Measurements from ENCODE around the gene LRRTM3. TPM values are rescaled to one million over a fixed set of nuclear protein-coding genes. Genes with fewer than 3 reads are reported as not detected.

The LRRTM3 gene
- total RNA-seq, 1 donor from 2014 or later = 0.05 TPM

DNA sequence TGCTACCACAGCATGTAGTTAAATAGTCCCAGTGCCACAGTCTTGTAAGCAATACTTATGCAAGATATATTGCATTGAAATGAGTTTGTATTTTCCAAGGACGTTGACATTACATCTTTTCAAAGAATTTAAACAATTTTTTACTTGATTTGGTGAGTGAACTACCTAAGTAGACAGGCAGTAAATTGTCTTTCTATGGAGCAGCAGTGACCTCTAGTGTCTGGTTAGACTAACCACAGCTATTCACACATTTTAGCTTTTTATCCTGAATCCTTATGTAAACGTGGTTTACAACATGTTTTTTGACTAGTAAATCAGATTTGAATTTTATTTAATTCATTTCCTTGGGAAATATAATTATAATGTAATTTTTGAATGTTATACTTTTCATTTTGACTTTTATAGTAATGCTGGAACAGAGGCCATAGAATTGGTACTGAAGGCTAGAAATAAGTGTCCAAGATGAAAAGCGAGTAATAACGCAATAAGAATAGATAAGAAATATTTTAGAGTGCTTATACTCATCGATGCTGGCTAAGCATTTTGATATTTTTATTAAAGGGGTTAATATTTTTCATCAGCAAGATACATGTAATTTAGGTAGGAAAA is 5.6 kb downstream of the LRRTM3 start:
- intact Hi-C loops (cut with micrococcal nuclease) = loop anchor here (1.0 kb wide), 2 partner anchors 751 to 849 kb away; no protein-coding TSS in a partner anchor

DNA sequence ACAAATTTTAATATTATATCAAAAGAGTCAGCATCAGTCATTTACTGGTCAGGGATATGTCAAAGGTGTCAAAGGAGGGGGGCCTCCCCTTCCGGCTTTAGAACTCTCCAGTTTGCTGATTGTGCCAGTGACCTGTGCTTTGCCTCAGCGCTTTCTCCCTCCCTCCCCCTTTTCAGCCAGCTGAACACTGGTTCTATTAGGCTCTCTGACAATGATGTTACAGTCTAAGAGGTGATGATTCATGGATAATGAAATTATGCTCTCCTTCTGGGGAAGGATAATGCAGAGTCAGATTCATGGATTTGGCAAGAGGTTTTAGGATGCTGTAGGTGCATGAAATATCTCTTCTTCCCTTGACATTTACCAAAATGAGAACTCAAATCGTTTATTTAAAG is 6.1 kb downstream of the LRRTM3 start:
- intact Hi-C loops (cut with micrococcal nuclease) = loop anchor here (1.0 kb wide), 2 partner anchors 752 to 848 kb away; no protein-coding TSS in a partner anchor

DNA sequence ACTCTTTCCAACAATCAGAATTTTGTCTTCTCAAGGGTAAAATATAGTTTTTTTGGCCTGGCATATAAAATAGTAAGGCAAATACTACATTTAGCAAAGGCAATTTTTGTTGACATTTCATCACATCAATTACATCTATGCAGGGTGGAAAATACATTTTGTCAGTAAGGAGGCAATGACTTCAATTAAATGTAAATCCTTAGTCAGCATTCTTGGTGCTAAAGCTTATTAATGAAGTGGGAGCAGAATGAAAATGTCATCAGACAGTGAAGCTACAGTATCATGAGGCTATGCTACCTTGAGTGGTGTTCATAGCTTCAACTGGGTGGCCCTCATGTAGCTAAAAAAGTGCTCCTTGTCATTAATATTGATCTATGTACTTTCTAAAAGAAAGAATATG is 8.9 kb downstream of the LRRTM3 start:
- intact Hi-C loops (cut with micrococcal nuclease) = no loop called here

DNA sequence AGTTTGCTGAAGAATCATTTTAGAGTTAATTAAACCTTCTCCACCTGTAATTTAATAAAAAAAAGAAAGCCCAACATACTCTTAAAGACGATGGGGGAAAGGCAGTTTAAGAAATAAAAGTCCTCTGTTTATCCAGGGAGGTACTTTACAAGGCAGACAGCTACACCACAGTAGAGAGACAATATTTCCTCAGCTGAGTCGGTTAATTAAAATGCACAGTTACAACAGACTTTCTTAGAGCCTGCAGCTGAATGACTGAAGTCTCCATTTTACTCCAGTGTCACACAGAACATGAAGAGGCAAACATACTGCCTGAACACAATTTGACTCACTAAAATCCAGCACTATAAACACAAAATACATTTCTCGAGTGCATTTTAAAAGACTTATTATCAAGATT is 15.1 kb downstream of the LRRTM3 start:
- intact Hi-C loops (cut with micrococcal nuclease) = no loop called here

DNA sequence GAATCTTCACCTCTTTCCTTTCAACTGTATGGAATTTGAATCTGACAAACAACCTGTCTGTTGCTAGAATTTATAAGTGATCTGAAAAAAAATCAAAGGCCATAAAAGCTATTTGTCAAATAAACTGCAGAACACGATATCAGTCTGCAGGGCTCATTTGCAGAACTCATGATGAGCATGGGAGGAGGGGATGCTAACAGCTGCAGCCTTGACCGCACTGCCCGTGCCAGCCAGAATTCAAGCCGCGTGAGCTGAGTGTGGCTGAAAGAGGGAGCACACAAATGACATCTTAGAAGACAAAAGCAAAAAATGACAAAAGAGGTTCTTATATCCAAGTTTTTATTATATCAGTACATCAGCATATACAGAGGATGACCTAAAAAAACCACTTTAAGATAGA is 15.7 kb downstream of the LRRTM3 start:
- intact Hi-C loops (cut with micrococcal nuclease) = no loop called here

DNA sequence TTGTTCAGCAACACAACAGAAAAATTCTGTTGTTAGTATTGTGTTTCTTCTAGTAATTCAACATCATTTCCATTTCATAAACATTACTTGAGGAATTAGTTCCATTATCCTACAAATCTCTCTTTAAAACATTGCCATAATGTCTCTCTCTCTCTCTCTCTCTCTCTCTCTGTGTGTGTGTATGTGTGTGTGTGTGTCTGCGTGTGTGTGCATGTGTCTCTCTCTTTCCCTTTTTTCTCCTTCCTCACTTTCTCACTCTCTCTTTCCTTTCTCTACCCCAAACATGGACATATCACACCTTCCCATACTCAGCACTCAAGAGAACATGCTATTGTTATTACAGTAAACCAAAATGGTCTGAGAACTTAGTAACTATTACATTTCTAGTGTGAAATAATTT is 16.6 kb downstream of the LRRTM3 start:
- intact Hi-C loops (cut with micrococcal nuclease) = no loop called here

DNA sequence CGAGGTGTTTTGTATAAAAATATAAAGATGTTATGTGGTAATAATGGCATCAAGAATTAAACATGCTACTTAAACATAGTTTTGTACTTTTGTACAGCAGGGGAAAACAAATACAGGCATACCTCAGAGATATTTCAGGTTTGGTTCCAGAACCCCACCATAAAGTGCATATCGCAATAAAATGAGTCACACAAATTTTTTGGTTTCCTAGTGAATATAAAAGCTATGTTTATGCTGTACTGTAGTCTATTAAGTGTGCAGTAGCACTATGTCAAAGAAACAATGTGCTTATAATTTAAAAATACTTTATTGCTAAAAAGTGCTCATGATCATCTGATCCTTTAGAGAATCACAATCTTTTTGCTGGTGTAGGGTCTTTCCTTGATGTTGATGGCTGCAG is 17.8 kb downstream of the LRRTM3 start:
- intact Hi-C loops (cut with micrococcal nuclease) = no loop called here

DNA sequence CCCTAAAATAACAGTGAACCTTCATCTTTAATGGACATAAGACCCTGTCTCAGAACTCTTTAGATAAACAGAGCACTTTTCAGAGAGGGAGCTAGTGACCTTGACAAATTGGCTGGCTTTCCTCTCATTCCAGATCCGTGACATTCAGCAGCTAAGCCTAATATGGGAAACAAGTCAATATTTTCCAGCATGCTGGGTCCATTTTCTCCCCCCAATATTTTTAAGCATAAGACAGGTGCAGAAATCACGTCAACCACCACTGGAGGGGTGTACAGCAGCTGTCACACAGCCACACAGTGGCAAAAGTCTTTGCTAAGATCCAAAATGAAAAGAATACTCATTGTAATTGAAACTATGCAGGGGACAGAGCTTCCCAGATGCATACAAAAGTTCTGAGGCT is 26.1 kb downstream of the LRRTM3 start:
- intact Hi-C loops (cut with micrococcal nuclease) = no loop called here

DNA sequence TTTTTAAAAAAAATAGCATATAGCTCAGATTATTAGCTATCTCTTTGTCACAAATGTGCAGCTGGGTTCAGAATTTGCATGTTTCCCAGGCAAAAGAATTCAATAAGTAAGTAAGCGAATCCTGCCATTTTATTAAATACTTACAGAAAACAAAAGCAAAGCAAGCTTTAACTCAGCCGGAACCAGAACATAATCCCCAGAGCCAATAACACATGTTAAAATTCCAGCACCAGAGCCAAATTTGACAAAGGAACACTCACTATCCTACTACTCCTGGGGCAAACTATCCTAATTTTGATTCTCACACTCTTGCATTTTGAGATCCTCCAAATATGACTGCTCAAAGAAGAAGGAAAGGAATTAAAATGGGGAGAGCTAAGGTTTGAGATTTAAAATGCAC is 32.6 kb downstream of the LRRTM3 start:
- intact Hi-C loops (cut with micrococcal nuclease) = no loop called here

DNA sequence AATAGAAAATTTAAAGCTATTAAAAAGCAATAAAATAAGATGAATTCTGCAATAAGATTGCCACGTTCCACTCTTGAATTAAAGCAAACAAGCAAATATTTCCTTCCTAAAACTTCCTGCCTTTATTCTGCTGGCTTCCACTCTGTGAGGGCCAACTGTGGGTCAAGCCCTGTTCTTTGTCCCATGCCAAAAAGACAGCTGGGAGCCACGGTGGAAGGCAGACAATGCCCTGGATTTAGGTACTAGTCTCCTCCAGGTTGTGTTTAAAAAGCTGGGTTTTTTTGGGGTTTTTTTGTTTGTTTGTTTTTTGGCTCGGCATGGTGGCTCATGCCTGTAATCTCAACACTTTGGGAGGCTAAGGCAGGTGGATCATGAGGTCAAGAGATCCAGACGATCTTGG is 39.1 kb downstream of the LRRTM3 start:
- intact Hi-C loops (cut with micrococcal nuclease) = no loop called here

DNA sequence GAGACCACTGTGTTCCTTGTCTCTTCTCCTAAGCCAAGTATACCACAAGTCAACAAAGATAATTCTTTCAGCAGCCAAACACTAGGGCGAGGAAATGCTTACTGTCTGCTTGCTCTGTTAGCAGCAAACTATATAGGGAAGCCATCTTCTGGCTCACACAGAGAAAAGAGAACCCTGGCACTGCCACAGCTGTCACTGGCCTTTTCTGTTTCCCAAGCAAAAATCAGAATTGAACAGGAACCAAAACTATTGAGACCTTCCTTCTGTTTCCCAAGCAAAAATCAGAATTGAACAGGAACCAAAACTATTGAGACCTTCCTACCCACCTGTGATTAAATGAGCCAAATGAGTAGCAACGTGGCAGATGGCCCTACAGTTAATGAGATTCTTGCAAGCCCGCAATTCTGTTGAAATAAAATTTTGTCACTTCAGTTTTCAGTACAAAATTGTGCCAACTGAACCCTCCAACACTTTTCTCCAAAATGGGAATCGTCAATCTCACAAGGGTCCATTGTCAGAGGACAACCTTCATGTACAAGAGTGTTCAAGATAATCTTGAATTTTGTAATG is 54.5 kb downstream of the LRRTM3 start:
- intact Hi-C loops (cut with micrococcal nuclease) = no loop called here

DNA sequence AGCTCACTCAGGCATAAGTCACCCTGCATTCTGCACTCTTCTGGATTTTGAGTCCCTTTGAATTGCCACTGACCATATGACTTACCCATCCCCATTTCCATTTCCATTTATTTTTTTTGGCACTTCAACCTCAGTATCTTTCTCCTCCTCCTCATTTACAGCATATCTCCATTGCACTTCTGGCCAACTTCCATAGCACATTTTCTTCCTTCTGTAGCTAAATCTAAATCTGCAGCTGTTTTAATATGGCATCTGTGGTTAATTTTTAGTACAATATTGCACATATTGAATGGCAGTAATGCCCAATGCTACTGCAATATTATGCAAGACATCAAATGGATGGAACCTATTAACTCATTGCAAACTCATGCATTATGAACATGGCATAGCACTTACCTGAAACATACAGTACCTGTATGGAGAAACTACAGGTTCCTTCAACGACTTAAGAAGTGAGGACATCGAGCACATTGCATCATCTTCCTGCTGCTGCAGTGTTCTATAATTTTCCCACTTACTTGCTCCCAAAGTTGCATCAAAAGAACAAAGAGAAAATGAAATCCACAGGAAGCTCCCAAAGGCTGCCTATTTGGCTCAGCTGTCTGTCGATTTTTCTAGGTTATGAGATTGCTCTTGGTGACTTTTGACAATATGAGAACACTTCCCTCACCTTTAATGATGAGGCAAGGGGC is 55.7 kb downstream of the LRRTM3 start:
- intact Hi-C loops (cut with micrococcal nuclease) = no loop called here

DNA sequence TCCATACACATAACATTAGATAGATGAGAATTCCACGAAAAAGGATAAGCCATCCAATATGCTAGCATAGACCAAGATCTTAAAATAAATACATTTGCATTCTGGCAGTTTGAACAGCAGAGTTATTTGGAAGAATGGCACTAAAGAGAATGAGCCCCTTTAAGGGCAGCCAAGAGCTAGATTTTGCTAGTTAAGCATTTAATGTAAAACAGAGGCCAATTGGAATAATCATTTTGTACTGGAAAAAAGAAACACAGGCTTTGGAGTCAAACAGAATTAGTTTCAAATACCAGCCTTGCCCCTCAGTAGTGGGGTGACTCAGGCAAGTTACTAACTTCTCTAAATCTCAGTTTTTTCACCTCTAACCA is 56.2 kb downstream of the LRRTM3 start:
- intact Hi-C loops (cut with micrococcal nuclease) = no loop called here

DNA sequence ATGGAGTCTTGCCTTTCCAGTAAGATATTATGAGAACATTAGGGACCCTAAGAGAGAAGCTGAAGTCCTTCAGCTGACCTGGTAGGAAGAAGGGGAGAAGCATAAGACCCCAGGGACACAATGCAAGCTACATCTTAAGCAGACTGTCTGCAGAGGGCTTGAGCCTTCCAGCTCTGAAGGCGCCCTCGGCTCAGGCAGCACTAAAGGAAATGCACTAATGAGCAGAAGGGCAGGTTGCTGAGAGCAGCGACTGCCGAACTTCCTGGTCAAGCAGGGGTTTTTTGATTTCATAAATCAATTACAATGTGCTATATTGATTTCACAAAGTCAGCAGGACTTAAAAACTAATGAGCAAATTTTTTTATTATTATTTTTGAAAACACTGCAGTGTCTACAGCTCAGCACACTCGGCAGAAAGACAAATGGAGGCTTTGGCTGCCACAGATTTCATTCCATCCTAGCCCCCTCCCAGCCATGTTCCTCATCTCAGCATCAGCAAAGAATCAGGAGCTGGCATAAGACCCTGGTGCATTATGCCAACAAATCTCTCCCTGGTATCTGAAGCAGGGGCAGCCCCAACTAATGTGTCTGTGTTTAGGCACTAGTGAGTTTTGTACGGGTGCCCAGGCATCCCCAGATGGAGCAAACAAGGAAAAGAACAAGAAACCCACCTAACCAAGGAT is 57.1 kb downstream of the LRRTM3 start:
- intact Hi-C loops (cut with micrococcal nuclease) = no loop called here

DNA sequence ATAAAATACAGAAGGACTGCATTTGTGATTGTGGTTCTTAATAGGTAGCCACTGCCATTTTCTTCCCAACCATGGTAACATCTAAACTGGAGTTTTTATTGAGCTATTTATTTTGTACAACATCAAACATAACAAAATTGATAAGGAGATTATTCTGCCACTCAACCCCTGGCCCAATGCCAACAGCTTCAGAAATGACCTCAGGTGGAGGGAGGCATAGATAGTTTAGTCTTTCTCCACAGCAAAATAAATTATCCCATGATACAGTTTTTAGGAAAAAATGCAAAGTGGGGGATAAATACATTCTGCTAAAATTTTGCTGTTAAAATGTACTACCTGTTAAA is 57.6 kb downstream of the LRRTM3 start:
- intact Hi-C loops (cut with micrococcal nuclease) = no loop called here

DNA sequence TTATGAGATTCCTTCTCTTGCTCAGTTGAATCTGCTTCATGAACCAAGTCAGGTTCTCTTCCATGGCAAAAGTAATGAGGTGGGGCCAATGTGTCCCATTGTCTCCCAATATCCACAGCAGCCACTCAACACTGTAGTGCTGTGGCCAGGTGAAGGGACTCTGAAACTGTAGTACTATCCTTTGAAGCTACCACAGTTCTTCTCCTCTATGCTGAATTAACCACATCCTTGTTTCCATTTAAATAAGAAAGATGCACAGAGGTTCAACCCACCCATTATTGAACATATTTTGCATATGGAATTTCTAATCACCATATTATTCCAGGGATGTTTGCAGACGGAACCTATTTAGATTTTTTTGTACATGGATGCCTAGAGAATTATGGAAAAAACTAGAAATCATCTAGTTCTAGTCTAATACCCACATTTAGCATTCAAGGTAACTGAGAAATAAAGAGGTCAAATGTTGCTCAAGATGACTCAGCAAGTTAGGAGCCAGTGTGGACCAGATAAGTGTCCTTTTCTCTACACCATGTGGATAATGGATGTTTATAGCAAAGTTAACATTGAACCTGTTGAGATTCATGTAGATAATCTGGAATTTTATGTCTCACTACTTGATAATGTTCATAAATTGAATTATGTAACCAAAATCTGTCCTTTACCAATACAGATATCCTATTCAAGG is 64.5 kb downstream of the LRRTM3 start:
- intact Hi-C loops (cut with micrococcal nuclease) = no loop called here

DNA sequence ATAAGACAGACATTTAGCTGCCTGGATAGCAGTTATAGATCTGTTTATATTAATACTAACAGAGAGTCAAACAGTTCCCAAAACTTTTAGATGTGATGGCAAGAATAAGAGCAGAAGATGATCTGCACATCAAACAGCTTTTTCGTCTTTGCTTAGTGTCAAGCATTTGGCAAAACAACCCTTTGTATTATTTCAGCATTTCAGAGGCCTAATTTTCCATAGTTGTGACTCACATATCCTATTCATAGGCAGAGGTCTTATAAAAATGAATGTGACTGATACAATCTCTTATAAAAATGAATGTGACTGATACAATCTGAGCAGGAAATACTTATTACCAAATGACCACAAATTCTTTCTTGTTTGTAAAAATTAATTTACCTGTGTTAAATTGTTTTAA is 71.2 kb downstream of the LRRTM3 start:
- intact Hi-C loops (cut with micrococcal nuclease) = no loop called here

DNA sequence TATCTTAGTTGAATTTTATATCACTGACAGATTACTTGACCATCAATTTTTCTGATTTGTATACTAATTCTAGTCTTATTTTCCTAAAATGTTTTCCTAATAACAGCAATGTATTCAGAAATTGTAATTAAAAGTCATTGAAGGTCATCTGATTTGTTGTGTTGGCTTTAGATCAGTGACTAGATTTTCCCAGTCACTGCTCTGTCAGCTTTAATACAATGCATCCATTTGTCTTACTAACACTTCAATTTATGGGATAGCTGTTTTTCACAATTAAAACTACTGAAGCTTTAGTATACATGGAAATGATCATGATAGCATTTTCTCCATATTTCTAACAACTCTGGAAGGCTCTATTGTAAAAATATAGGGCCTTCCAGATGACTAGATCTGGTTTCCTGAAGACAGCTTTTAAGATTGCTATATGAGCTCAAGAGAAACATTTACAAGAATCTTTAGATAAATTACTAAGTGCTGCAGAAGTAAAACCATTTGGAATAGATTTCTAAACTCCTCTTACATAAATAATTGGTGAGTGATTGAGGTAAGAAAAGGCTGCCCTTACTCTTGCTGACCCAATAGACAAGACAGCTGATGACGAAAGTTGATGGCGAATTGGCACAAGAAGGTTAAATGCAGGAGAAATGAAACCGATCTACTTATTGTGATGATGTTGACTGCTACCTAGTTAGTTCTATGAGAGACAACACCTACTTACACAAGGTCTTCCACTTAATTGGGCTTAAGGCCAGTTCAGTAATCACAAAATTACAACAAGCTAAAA is 74.1 kb downstream of the LRRTM3 start:
- intact Hi-C loops (cut with micrococcal nuclease) = no loop called here

DNA sequence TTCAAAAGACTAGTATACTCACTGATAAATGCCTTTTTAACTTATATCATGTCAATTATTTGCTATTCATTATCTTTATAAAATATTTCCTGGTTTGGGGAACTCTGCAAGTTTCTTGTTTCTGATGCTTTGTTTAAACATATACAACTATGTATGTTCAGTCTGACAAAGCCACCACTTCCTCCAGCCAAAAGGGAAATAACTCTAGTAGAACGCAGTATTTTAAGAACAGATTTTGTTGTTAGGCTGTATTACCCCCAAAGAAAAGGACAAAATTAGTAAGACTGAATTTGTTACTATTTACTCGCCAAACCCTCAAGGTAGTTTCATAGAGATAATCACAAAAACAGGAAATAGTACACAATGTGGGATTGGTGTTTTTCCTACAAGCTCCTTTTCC is 78.9 kb downstream of the LRRTM3 start:
- intact Hi-C loops (cut with micrococcal nuclease) = no loop called here

DNA sequence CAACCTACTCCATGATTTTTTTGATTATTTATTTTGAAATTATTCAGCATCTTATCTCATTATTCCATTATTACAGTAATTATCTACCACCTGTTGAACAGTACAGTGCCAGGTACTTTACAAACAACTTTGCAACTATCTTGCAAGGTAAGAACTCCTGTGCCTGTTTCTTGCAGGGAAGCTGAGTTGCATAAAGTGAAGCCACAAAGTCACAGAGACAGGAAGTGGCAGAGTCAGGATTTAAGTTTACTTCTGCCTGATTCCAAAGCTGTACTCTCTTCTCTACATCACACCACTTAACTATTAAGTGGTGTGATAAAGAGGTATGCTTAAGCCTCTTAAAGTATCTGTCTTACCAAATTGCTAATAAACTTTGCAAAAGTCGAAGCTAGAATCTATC is 80.1 kb downstream of the LRRTM3 start:
- intact Hi-C loops (cut with micrococcal nuclease) = no loop called here

DNA sequence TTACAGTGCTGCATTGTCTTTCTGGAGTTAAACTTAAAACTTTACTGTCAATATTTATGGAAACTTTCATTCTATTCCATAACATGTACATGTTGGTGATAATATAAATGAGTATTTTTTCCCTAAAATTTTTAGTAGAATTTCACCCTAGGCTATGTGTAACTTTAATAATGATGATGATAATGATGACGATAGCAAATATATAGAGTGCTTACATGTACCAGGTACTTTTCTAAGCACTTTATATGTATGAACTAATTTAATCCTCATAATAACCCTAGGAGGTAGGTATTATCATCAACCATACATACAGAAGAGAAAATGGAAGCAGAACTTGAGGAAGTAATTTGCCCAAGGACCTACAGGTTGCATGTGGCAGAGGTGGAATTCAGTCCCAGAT is 85.6 kb downstream of the LRRTM3 start:
- intact Hi-C loops (cut with micrococcal nuclease) = no loop called here

All from T-helper 1 cell treated with Interleukin-12 subunit alpha and Interleukin-12 subunit beta and Interleukin-4 antibody, amounts not matched to agents 30 ng/mL and 1 ng/mL, for 36 hours (primary cell).